HG03521 (cell line): Measurements from ENCODE around the gene BBX.
"Not testable (repeated sequence)": the region's sequence is repeated elsewhere in the genome, so short reads cannot be mapped to it uniquely, and the experiment has no call there.

Source experiments
- ATAC-seq: cut with Tn5 transposase; IDR thresholded peaks from one replicate; pipeline ENCODE4 v1.9.1; 2021; ENCODE audit warnings: mild to moderate bottlenecking, moderate library complexity; ENCODE audit not compliant: unreplicated experiment

The BBX gene

DNA sequence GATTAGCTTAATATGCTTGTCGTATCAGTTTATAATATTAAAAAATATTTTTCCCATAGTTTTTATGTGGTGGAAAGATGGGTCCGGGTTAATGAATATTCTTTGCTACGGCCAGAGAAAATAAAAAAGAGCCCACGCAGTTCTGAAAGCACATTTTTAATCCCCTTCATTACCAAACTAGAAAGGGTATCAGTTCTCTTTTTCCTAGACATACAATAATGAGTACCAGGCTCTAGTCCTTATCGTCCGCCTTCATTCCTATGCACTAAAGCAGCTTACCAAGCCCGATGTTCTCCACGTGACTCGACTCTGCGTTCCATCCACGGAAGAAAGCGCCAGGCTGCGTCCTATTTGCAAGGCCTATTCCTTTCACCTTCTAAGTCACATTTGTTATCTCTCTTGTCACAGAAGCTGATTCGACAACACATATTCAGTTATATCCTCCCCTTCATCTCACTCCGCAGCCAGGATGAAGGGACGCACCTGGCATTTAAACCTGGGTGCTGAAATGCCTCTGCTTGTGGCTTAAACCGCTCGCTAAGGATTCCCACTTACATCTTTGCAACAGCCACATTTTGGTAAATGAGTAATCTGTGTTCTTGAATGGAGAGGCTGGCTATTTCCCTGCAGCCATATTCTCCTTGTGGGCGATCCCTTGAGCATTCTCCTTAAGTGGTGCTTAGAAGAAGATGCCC lies 311.1 kb downstream of the BBX start:
- ATAC-seq = no peak

GRCh38 chr3:107835001-107835400 lies 312.2 kb downstream of the BBX start:
- not testable (repeated sequence) for ATAC-seq

- no peak for ATAC-seq
These were observed 315.3 kb downstream of the BBX start for GRCh38 chr3:107837895-107838612.

DNA sequence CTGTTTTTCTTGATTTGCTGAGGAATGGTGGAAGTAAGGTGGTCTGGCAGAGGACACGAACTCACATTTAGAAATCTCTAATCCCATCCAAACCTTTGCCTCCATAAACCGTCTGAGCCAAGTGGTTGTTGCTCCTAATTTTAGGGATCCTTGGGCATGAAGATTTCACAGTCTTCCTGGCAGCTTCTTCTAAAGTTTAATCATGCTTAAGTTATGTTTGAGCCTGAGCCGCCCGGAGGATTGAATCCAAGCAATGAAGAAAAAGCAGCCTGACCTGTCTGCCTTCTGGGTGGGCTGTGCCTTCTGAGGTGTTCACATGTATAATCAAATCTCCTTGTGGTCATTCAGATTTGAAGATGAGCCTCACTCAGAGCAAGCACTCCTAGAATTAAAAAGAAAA lies 319.1 kb downstream of the BBX start:
- no peak for ATAC-seq

DNA sequence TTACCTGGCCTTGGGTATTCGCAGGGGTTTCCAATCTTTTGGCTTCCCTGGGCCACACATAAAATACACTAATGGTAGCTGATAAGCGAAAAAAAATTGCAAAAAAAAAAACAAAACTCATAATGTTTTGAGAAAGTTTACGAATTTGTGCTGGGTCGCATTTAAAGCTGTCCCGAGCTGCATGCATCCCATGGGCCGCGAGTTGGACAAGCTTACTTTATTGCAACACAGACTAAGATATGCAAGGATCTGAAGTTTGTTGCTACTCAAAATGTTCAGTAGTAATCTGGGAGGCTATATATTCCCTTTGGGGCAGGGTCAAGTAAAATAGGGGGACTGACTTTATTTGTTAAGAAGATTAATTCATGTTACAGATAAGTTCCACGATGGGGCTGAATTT lies 320.2 kb downstream of the BBX start:
- no peak for ATAC-seq

DNA sequence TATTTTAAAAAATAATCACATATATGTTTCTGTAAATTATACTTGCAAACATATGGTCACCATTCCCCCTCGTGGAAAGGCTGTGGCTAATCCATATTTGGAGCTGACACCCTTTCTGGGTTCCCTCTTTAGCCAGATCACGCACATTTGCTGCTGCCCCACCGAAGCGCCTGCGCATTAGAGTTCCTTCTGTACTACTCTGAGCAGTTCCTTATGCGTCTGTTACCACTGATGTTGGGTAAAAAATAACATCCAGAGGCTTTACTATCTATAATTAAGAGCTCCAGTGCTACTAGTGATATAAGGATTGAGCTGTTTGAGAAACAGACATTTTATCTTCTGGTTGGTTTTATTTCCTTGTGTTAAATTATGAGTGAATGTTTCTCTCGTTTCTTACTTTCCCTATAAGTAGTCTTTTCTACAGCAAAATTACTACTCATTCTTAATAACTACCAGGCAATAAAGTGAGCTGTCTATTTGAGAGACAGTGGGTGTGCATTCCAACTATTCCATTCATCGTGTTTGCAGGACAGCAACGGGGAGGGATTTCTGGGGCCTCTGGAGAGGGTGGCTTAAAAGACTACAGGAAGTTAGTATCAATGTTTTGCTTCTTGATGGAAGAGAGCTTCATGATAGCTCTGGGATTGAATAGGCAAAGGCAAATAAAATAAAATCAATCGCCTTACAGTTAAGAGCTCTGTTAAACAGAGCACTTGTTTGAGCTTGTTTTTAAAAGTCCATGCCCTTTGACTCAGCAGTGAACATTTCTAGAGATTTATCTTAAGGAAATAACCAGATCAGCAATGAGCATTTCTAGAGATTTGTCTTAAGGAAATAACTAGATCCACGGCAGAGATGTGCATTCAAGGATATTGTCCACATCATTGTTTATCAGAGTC lies 322.9 kb downstream of the BBX start:
- no peak for ATAC-seq

- no peak for ATAC-seq
These were observed 323.6 kb downstream of the BBX start for GRCh38 chr3:107846279-107846852.

GRCh38 chr3:107847791-107848190 lies 325.0 kb downstream of the BBX start:
- ATAC-seq = no peak

- ATAC-seq = no peak
These were observed 325.7 kb downstream of the BBX start for GRCh38 chr3:107848351-107848915.

- no peak for ATAC-seq
These were observed 327.9 kb downstream of the BBX start for GRCh38 chr3:107850681-107851080.

GRCh38 chr3:107853821-107854220 lies 331.1 kb downstream of the BBX start:
- ATAC-seq = no peak

DNA sequence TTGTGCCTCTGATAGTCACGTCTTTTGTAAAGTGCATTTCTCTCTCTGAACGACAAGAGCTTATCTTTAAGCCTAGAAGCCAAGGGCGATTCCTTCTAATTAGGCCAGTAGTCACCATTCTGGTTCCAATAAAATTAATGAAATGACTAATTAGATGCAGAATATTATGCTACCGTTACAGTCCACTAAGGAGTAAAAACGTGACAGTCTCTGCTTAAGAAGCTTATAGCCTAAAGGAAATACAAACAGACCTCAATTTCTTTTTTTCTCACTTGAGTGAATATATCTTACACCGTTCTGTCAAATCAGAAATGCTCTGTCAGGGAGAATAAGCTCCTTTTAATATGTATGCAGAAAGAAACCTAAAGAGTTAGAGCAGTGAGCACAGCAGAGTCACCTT lies 332.0 kb downstream of the BBX start:
- no peak for ATAC-seq

GRCh38 chr3:107855710-107856109 lies 332.9 kb downstream of the BBX start:
- ATAC-seq = peak; percentile 80

GRCh38 chr3:107857854-107858253 lies 335.1 kb downstream of the BBX start:
- ATAC-seq = no peak

GRCh38 chr3:107858876-107859275 lies 336.1 kb downstream of the BBX start:
- no peak for ATAC-seq
